ENCODE measurements around the gene ADRA2B.

DNA sequence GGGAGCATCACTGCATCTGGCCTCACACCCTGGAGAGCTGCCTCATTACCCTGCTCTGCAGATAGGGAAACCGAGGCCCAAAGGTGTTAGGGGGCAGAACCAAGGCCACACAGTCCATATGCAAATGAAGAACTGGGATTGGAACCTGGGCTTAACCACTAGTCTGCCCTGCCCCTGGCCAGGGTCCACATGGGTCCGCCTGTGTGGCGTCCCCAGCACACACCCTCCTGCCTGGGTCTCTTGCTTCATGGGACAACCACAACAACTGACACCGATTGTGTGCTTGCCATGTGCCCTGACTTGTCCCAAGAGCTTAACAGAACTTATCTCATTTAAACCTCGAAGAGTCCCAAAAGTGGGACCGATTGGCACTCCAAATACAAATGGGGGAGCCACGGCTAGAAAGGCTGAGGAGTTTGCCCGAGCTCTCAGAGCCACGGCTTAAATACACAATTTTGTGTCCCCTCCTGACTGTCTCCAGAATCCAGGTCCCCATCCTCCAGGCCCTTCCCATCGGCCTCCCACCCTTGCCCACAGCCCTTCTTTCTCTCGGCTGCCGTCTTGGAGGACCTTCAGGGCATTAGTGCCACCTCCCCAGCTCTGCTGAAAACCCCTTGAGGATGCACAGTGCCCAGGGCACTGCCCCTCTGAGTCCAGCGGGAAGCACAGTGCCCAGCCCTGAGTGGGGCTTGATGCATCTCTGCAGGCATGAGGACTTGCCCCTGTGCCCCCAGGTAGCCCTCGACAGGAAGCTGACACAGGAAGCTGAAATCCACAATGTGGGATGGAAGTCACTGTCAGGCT lies 34.6 kb upstream of the ADRA2B start:
- TF ChIP-seq CTCF (IDR thresholded peaks at IDR 0.05; ENCODE audit: insufficient read depth, low read length) (no peak), POLR2AphosphoS5 (IDR thresholded peaks at IDR 0.05; ENCODE audit: low read depth) (no peak), GABPA (IDR thresholded peaks at IDR 0.05; ENCODE audit: low read depth) (no peak)
- TF ChIP-seq, protein P1, sequence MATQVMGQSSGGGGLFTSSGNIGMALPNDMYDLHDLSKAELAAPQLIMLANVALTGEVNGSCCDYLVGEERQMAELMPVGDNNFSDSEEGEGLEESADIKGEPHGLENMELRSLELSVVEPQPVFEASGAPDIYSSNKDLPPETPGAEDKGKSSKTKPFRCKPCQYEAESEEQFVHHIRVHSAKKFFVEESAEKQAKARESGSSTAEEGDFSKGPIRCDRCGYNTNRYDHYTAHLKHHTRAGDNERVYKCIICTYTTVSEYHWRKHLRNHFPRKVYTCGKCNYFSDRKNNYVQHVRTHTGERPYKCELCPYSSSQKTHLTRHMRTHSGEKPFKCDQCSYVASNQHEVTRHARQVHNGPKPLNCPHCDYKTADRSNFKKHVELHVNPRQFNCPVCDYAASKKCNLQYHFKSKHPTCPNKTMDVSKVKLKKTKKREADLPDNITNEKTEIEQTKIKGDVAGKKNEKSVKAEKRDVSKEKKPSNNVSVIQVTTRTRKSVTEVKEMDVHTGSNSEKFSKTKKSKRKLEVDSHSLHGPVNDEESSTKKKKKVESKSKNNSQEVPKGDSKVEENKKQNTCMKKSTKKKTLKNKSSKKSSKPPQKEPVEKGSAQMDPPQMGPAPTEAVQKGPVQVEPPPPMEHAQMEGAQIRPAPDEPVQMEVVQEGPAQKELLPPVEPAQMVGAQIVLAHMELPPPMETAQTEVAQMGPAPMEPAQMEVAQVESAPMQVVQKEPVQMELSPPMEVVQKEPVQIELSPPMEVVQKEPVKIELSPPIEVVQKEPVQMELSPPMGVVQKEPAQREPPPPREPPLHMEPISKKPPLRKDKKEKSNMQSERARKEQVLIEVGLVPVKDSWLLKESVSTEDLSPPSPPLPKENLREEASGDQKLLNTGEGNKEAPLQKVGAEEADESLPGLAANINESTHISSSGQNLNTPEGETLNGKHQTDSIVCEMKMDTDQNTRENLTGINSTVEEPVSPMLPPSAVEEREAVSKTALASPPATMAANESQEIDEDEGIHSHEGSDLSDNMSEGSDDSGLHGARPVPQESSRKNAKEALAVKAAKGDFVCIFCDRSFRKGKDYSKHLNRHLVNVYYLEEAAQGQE (IDR thresholded peaks at IDR 0.05; ENCODE audit: insufficient replicate concordance, low read depth): no peak

Data from HL-60 (cell line).